H1 (cell line): Measurements from ENCODE around the gene ADIPOQ. TPM values are rescaled to one million over a fixed set of nuclear protein-coding genes. Genes with fewer than 3 reads are reported as not detected.

Experiments used
- BRCA1 ChIP-seq: IDR thresholded peaks from 2 replicates; pipeline ENCODE4 v1.6.1; 2012; ENCODE audit warnings: low read depth, low read length, improper control_type of control experiment
- JUND ChIP-seq: IDR thresholded peaks from 2 replicates; pipeline ENCODE4 v1.6.1; 2011; ENCODE audit warnings: mild to moderate bottlenecking, improper control_type of control experiment, low read length
- NANOG ChIP-seq: IDR thresholded peaks from 2 replicates; pipeline ENCODE4 v1.6.1; 2011; ENCODE audit warnings: low read length, low read depth, mild to moderate bottlenecking, inconsistent platforms; ENCODE audit not compliant: insufficient read depth, poor library complexity, severe bottlenecking
- SAP30 ChIP-seq: fragments of 300-600 bp; sonication (generic); IDR thresholded peaks from 2 replicates; pipeline ENCODE4 v1.7.1; 2012; ENCODE audit warnings: low read length, moderate library complexity, mild to moderate bottlenecking, inconsistent platforms; ENCODE audit not compliant: insufficient read depth, insufficient replicate concordance
- SP4 ChIP-seq: IDR thresholded peaks from 2 replicates; pipeline ENCODE4 v1.6.1; 2012; ENCODE audit warnings: low read length, inconsistent platforms
- polyA plus RNA-seq, 7 experiments: library from polyadenylated mRNA; depleted of rRNA in 3 of 7; stranded (reverse) in 5 of 7; unstranded in 2 of 7; fragments of >200 nt in 5 of 7; fragments of 200-250 nt in 2 of 7; gene quantifications; 1 replicate in 5 of 7; 2 replicates in 1 of 7; 4 replicates in 1 of 7; pipeline versions ENCODE4 v1.2.1 to v1.2.3, GENCODE V29; 2011 to 2013; ENCODE audit warnings: missing spikeins in 2 of 7, mixed read lengths in 2 of 7
- total RNA-seq: library from RNA; stranded (reverse); fragmentation: NEBNext Ultra II Directional; extraction: Animal tissue kit (Norgen Biotek cat#: 25700); gene quantifications from 2 replicates; pipeline ENCODE4 v1.2.1, GENCODE V29; 2021
- TF ChIP-seq, protein P1 (sequence below): IDR thresholded peaks from 2 replicates; pipeline ENCODE4 v1.6.1; 2011; ENCODE audit warnings: low read depth, mild to moderate bottlenecking, low read length; ENCODE audit not compliant: insufficient read depth

The ADIPOQ gene
- total and polyA plus RNA-seq, 2 of the 8 experiments (the other 6 are each of a cell fraction or from before 2014, with no cell fraction given) = not detected

DNA sequence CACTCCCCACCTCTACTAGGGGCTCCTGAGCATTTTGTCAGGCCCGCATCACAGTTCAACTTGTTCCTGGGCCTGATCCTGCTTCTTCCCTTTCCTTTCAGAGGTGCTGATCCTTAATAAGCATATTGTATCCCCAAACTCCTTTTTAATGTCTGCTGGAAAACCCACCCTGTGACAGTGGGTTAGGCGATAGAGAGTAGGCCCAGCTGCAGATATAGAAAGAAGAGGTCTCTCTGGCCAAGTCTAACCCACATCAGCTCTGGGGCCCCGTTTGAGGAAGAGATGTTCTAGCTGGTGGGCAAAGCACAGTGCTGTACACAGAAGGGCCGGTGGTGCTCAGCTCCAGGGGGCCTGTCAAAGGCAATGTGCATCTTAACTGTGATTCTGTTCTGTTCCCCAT lies 53.5 kb downstream of the ADIPOQ start (continued):
- TF ChIP-seq SP4 (no peak), BRCA1 (no peak), JUND (no peak), SAP30 (no peak), NANOG (no peak)
- TF ChIP-seq, protein P1, sequence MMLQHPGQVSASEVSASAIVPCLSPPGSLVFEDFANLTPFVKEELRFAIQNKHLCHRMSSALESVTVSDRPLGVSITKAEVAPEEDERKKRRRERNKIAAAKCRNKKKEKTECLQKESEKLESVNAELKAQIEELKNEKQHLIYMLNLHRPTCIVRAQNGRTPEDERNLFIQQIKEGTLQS = no peak
